CD4-positive, alpha-beta T cell treated with Interleukin-4 for 4 hours (primary cell): Measurements from ENCODE around the gene SELENOF.
"Not testable (repeated sequence)": the region's sequence is repeated elsewhere in the genome, so short reads cannot be mapped to it uniquely, and the experiment has no call there.

Experiments used
- DNase-seq: peaks from one replicate; pipeline ENCODE4 v3.0.0-alpha.2; 2020

SELENOF gene

DNA sequence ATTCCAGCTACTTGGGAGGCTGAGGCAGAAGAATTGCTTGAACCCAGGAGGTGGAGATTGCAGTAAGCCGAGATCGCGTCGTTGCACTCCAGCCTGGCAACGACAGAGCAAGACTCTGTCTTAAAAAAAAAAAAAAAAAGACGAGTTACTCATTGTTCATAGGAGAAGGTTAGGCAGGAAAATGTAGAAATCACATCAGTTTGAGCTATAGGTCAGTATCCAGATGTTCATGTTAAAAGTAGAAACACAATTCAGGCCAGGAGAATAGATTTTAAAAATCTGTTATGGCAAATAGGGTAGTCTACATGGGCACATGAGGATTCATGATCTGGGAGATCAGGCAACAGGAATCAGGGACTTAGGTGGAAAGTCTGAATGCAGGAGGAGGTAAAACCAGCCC, 57.7 kb downstream of the SELENOF start:
- no peak for DNase-seq

DNA sequence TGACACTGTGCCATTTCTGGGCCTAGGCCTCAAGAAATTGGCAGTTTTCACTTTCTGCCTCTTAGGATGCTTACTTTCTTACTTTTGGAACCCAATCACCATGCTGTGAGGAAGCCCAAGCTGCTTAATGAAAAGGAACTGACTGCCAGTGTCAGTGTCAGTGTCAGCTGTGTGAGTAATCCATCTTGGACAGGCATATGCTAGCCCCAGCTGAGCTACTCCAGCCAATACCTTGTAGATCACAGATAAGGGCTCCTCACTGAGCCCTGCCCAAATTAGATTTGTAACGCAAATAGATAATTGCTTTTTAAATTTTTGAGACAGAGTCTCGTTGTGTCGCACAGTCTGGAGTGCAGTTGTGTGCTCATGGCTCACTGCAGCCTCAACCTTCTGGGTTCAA, 59.6 kb downstream of the SELENOF start:
- DNase-seq, result no peak

DNA sequence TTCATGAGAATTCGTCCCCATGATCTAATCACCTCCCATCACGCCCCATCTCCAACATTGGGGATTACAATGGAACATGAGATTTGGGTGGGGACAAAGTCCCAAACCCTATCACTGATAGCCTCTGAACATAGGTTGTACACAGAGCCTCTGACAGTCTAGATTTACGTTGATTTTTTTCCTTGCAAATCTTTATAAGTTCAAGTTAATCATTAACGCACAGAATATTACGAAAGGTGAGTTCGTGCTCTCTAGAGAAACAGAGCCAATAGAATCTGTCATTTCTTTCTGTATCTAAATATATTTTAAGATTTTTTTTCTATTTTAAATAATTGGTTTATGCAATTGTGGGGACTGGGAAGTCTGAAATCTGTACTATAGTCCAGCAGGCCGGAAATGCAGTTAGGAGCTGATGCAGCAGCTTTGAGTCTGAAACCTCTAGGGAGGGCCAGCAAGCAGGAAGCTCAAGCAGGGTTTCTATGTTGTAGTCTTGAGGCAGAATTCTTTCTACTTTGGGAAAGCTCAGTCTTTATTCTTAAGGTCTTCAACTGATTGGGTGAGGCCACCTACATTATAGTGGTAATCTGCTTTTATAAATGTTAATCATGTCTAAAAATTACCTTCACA, 61.0 kb downstream of the SELENOF start:
- no peak for DNase-seq

DNA sequence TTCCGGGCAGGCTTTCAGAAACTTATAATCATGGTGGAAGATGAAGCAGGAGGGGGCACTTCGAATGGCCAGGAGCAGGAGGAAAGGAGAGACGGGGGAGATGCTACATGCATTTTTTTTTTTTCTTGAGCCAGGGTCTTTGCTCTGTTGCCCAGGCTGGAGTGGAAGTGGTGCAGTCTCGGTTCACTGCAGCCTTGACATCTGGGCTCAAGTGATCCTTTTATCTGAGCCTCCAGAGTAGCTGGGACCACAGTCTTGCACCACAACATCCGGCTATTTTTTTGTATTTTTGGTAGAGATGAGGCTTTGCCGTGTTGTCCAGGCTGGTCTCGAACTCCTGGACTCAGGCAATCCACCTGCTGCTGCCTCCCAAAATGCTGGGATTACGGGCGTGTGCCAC, 61.6 kb downstream of the SELENOF start:
- no peak for DNase-seq

DNA sequence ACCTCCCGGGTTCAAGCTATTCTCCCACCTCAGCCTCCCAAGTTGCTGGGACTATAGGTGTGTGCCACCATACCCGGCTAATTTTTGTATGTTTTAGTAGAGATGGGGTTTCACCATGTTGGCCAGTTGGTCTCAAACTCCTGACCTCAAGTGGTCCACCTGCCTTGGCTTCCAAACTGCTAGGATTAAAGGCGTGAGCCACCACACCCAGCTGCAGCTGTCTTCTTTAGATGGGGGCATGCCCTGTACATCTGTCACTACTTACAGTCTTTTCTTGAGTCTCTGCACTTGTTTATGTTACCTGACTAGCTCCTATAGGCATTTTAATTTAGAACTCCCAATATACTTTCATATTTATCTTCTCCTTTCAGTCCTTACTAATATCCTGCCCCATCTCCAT, 64.2 kb downstream of the SELENOF start:
- DNase-seq, result no peak

DNA sequence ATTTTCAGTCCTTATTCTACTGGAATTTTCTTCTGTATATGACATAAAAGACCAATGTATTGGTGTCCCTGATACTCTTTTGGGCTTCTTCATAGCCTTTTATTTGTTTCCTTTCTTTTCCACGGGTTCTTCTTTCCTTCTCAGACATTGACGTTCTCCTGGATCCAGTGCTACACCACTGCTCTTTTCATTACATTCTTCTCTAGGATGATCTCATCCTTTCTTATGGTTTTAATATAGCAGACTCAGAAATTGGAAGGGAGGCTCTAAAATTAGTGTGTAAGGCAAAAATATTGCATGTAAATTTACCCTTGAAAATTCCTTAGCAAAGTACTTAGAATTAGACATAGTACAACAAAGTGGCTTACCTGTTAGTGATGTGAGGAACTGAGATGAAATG, 65.3 kb downstream of the SELENOF start:
- no peak for DNase-seq

DNA sequence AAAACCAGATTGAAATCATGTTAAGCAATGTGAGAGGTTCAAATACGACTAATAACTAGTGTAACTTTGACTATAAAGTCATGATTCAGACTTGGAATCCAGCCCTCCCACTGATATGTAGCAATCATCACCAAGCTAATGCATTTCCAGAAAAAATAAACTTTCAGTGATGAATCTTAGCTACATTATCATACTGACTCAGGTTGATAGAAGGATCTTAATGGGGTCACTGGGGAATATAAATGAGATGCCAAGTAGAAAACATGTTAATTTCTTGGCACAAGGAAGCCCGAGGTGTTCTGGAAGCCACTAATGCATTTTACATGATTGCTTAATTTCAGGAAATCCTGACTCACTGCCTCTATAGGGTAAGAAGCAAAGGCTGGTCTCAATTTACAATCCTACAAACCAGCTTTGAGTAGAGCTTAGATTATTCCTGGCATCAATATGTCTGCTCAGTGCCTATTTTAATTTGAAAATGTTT, 67.7 kb downstream of the SELENOF start:
- no peak for DNase-seq

DNA sequence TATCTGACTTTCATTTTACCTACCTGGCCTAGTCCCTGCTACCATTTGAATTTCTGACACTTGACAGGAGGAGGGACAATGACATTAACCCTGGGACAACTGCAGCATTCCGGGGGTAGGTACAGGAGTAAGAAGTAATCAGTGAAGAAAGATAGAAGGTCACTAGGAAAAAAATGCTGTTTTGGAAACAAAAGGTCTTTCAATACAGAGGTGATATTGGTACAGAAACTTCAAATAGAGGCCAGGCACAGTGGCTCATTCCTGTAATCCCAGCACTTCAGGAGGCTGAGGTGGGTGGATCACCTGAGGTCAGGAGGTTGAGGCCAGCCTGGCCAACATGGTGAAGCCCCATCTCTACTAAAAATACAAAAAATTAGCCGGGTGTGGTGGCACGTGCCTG, 68.4 kb downstream of the SELENOF start:
- DNase-seq, result no peak

DNA sequence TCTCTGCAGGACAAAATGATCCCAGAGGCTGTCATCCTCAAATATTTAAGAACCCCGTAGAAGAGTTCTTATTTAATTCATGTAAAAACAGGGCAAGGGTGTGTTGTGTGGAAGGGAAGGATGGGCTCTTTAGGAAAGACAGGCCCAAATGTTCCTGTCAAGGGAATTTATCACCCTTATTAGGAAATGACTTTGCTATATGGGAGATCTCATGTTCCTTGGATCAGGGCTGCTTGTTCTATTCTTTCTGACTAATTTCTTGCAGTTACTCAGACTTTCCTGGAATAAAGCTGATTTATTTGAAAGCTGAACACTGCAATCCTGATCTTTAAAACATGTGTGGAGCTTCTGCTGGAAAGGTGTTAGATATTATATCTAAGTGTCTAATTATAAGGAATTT, 72.8 kb downstream of the SELENOF start:
- no peak for DNase-seq

DNA sequence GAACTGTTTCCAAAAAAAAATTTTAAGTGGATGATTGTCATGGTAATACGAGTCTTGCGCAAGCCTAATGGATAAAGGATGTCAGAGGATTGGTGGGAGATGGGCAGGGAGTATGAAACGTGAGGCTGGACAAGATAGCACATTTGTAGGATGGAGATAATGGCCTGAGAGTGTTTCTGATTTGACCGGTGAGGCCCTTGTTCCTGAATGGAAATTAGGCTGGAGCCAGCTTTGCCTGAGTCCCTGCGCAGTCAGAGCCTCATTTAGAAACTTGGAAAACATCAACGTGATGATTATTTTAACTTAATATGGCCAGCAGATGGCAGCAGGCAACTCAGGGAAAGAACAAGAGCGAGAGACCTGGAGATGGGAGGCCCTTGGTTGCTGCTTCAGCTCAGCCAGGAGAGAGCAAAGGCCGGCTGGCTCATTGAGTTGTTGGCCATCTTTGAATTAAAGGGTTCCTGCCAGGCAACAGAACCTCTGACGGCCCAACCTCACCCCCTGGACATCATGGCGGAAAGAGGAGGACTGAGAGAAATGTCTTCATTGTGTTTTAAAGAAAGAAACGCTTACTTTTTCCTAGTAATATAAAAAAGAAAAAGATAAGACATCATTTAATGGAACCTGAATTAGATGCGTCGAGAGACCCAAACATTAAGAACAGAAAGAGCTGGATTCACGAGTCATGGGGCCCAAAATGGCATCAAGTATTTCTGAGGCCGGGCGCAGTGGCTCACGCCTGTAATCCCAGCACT, 80.3 kb downstream of the SELENOF start:
- DNase-seq, result peak; percentile 64

DNA sequence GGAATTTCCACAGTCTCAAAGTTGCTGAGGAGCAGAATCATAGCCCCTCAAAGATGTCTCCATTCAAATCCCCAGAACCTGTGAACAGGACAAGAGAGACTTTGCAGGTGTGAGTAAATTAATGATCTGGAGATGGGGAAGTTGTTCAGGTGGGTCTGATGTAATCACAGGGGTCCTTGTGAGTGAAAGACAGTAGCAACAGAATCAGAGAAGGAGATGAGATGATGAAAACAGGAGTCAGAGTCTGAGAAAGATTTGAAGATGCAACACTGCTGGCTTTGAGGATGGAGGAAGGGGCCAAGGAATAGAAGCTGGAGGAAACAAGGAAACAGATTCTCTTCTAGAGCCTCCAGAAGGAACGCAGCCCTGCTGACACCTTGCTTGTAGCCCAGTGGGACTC, 81.5 kb downstream of the SELENOF start:
- DNase-seq, result no peak

DNA sequence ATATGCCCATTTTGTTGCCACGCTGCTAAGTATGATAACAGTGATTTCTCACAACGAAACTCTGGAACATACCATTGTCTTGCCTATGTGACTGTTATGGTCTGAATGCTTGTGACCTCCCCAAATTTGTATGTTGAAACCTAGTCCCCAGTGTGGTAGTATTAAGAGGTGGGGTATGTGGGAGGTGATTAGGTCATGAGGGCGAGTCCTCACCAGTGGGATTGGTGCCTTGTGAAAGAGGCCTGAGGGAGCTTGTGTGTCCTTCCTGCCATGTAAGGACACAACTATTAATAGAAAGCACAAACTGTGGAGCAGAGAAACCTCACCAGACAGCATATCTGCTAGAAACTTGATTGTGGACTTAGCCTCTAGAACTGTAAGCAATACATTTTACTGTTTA, 84.6 kb downstream of the SELENOF start:
- no peak for DNase-seq

DNA sequence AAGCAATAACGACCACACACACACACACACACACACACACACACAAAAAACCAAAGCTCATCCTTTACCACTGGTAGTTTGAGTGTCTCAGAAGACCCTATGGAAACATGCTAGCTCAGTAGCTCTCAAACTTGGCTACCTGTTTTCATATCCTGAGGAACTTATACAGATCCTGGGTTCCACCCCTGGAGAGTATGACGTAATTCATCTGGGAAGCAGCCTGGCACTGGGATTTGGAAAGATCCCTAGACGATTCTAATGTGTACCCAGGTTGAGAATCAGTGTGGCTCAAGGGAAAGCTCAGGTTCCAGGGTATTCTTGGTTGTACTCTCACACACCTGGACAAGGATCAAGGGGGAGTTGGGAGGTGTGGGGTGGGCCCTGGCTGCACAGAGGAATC, 85.9 kb downstream of the SELENOF start:
- DNase-seq, result no peak

DNA sequence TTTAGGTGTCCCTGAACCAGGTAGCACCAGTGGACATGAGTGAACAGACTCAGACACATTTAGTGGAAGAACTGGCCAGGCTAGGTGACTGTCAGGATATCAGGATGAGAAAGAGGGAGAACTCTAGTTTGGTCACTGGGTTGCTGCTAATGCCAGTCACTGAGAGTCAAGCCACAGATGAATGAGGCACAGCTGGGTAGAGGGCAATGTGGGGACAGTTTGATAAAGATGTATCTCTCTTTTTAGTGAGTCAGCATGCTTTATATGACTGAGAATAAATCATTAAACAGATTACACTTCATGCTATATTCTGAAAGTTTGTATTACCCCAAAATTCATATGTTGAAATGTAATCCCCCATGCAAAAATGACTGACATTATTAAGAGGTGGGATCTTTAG, 87.1 kb downstream of the SELENOF start:
- DNase-seq, result no peak

DNA sequence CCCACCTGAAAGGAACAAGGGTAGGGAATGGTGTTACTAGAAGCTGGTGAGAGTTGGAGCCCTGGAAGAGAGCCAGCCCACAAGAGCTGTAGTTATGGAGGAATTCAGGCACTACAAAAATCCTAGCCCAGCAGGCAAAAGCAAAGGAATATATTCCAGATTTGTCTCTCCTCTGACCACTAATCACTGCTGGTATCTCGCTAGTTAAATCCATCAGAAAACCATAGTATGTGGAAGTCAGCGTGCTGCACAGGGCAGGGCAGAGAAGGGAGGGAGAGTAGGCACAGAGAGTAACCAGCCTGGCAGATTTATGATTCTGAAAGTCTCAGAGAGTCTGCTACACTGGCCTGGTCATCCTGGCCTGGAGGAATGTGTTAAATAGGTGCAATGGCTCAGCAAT, 88.6 kb downstream of the SELENOF start:
- no peak for DNase-seq

DNA sequence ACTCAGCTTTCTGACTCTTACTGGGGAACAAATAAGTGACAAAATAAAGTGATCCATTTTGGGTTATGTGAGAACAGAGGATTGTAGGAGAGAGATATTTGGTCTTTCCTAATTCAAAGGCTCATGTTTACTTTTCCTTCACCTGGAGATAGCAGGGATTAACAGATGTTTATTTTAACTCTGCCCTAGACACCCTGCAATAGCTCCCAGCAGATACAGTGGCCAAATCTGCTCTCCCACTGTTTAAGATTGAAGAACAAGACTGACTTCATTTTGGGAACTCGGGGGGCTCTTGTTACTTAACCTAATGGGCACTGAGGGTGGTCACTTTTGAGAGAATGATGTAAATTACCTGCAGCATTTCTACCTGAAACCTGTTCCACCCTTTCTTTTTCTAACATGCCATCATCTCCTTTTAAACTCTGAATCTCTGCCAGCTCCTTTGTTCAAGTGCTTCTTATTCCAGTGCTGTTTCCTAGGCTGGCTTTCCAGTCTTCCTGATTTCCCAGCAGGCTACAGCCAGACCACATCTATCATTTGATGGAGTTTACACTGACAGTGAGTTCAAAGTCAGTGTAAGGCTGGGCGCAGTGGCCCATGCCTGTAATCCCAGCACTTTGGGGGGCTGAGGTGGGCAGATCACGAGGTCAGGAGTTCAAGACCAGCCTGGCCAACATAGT, 90.0 kb downstream of the SELENOF start:
- DNase-seq, result no peak

DNA sequence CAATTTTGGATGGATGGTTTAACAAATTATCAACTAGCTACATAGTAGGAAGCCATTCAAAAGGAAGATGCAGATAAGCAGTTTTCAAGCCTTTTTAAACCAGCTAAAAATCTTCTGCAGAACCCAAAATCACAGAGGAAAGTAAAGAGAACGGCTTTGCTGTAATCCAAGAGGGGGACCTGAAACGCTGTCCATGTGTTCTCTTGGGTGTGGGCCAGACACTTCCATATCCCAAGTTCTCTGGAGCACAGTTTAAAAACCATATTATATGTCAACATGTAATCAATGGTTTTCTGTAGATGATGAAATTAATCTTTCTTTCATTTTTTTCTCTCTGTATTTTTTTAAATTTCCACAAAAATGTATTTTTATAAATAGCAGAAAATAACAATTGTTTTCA, 90.5 kb downstream of the SELENOF start:
- no peak for DNase-seq

DNA sequence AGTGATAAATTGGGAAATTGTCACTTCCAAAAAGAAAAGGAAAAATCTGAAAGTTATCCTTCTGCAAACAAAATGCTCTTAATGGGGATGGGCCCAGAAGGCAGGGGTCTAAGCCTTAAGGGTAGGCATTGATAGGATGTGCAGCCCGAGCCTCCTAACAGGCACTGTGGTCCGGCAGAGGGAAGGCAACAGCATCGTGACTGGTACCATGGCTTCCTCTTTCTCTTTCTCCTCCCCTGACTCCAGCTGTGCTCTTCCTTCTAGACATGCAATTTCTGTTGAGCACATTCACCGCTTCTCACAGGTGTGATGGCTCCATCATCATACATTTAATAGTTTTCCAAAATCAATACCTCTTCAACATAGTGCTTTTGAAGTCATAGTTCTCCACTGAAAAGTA, 91.5 kb downstream of the SELENOF start:
- no peak for DNase-seq

DNA sequence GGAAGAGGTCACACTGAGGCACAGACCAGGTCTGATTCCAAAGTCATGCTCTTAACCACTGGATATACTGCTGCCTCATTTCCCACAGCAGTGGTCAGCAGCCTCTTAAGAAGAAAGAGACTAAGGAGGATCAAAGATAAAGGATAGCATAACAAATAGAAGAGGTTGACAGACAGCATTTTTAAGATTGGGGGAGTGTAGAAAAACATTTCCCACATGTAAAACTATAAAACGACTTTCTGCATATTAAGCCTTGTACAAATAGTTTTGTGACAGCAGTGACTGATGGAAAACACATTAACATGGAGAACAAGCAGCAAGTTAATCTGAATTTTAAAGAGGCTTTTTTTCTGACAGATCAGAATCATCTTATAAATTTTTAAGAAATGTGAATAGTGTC, 92.0 kb downstream of the SELENOF start:
- DNase-seq, result no peak

DNA sequence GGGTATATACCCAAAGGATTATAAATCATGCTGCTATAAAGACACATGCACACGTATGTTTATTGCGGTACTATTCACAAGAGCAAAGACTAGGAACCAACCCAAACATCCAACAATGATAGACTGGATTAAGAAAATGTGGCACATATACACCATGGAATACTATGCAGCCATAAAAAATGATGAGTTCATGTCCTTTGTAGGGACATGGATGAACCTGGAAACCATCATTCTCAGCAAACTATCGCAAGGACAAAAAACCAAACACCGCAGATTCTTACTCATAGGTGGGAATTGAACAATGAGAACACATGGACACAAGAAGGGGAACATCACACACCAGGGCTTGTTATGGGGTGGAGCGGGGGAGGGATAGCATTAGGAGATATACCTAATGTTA, 94.0 kb downstream of the SELENOF start:
- DNase-seq, result not testable (repeated sequence)

DNA sequence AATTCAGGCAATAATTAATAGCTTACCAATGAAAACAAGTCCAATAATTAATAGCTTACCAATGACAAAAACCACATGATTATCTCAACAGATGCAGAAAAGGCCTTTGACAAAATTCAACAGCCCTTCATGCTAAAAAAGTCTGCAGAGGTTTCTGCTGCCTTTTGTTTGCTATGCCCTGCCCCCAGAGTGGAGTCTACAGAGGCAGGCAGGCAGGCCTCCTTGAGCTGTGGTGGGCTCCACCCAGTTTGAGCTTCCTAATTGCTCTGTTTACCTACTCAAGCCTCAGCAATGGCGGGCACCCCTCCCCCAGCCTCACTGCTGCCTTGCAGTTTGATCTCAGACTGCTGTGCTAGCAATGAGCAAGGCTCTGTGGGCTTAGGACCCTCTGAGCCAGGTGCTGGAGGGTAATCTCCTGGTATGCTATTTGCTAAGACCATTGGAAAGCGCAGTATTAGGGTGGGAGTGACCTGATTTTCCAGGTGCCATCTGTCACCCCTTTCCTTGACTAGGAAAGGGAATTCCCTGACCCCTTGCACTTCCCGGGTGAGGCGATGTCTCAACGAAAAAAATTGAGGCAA, 96.6 kb downstream of the SELENOF start:
- DNase-seq, result not testable (repeated sequence)

DNA sequence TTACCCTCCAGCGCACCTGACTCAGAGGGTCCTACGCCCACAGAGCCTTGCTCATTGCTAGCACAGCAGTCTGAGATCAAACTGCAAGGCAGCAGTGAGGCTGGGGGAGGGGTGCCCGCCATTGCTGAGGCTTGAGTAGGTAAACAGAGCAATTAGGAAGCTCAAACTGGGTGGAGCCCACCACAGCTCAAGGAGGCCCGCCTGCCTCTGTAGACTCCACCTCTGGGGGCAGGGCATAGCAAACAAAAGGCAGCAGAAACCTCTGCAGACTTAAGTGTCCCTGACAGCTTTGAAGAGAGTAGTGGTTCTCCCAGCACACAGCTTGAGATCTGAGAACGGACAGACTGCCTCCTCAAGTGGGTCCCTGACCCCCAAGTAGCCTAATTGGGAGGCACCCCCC, 99.8 kb downstream of the SELENOF start:
- DNase-seq, result not testable (repeated sequence)
